ENCODE results near the gene PIK3CD.
"Not testable (repeated sequence)": the region's sequence is repeated elsewhere in the genome, so short reads cannot be mapped to it uniquely, and the experiment has no call there.

Gene PIK3CD

GRCh38 chr1:9753121-9753531 is 101.6 kb downstream of the PIK3CD start:
- no peak for TF ChIP-seq CTCF (IDR thresholded peaks at IDR 0.05; ENCODE audit: extremely low read depth, insufficient read depth, missing control alignments)
- in situ Hi-C loops (cut with MboI; ENCODE audit: low pct_unique_long_range_greater_than_20kb, low sequenced_read_pairs, unreplicated experiment): no loop called here
- DNase-seq (ENCODE audit: low spot score): no peak

GRCh38 chr1:9755441-9755995 is 104.0 kb downstream of the PIK3CD start:
- no peak for DNase-seq (ENCODE audit: low spot score)
- in situ Hi-C loops (cut with MboI; ENCODE audit: low pct_unique_long_range_greater_than_20kb, low sequenced_read_pairs, unreplicated experiment): no loop called here

GRCh38 chr1:9758559-9759121 is 107.1 kb downstream of the PIK3CD start:
- in situ Hi-C loops (cut with MboI; ENCODE audit: low pct_unique_long_range_greater_than_20kb, low sequenced_read_pairs, unreplicated experiment): no loop called here
- TF ChIP-seq CTCF (IDR thresholded peaks at IDR 0.05; ENCODE audit: extremely low read depth, insufficient read depth, missing control alignments): no peak
- DNase-seq (ENCODE audit: low spot score): no peak

More at GRCh38 chr1:9755441-9755995, 104.0 kb downstream of the PIK3CD start:
- TF ChIP-seq CTCF (IDR thresholded peaks at IDR 0.05; ENCODE audit: extremely low read depth, insufficient read depth, missing control alignments): no peak

- in situ Hi-C loops (cut with MboI; ENCODE audit: low pct_unique_long_range_greater_than_20kb, low sequenced_read_pairs, unreplicated experiment): no loop called here
- no peak for DNase-seq (ENCODE audit: low spot score)
- no peak for TF ChIP-seq CTCF (IDR thresholded peaks at IDR 0.05; ENCODE audit: extremely low read depth, insufficient read depth, missing control alignments)
Observed at GRCh38 chr1:9759939-9760338, 108.4 kb downstream of the PIK3CD start.

GRCh38 chr1:9760824-9761223 is 109.3 kb downstream of the PIK3CD start:
- TF ChIP-seq CTCF (IDR thresholded peaks at IDR 0.05; ENCODE audit: extremely low read depth, insufficient read depth, missing control alignments): no peak
- no peak for DNase-seq (ENCODE audit: low spot score)
- in situ Hi-C loops (cut with MboI; ENCODE audit: low pct_unique_long_range_greater_than_20kb, low sequenced_read_pairs, unreplicated experiment): no loop called here

GRCh38 chr1:9761855-9762254 is 110.3 kb downstream of the PIK3CD start:
- TF ChIP-seq CTCF (IDR thresholded peaks at IDR 0.05; ENCODE audit: extremely low read depth, insufficient read depth, missing control alignments): no peak
- in situ Hi-C loops (cut with MboI; ENCODE audit: low pct_unique_long_range_greater_than_20kb, low sequenced_read_pairs, unreplicated experiment): no loop called here
- DNase-seq (ENCODE audit: low spot score): no peak

- DNase-seq (ENCODE audit: low spot score); in situ Hi-C loops (cut with MboI; ENCODE audit: low pct_unique_long_range_greater_than_20kb, low sequenced_read_pairs, unreplicated experiment): not testable (repeated sequence)
Observed at GRCh38 chr1:9762446-9762845, 110.9 kb downstream of the PIK3CD start.

All from GM13977 (cell line).